Activated CD4-positive, alpha-beta T cell treated with anti-CD3 and anti-CD28 coated beads for 36 hours (primary cell): ENCODE results near the gene ZFYVE28. TPM values are rescaled to one million over a fixed set of nuclear protein-coding genes. Genes with fewer than 3 reads are reported as not detected.
A peak's percentile ranks its signal among the peaks of the same experiment; 100 is the strongest.

ENCODE experiments used
- ATAC-seq: fragments of 200-7000 bp; cut with Tn5 transposase; one replicate; pipeline ENCODE4 v1.10.0; 2021; ENCODE audit warnings: mild to moderate bottlenecking, moderate library complexity
- CTCF ChIA-PET: fragments of 350-600 bp; sonication (Branson Sonifier 250); formaldehyde crosslinking; loops from one replicate; lab custom pipeline; 2021; ENCODE audit warnings: antibody characterized with exemption; lab: Charles Lee
- POLR2A ChIA-PET: fragments of 350-600 bp; sonication (Branson Sonifier 250); formaldehyde crosslinking; loops from one replicate; lab custom pipeline; 2021; ENCODE audit warnings: antibody characterized with exemption, inconsistent platforms; lab: Charles Lee
- DNase-seq: peaks from one replicate; pipeline ENCODE4 v3.0.0-alpha.2; 2020
- H3K27ac Mint-ChIP-seq: one replicate; pipeline ENCODE4 v1.8.0; 2021; ENCODE audit warnings: mixed read lengths
- H3K27me3 Mint-ChIP-seq: one replicate; pipeline ENCODE4 v1.8.0; 2021; ENCODE audit warnings: mixed read lengths
- H3K36me3 Mint-ChIP-seq: one replicate; pipeline ENCODE4 v1.8.0; 2021; ENCODE audit warnings: low read depth, mixed read lengths
- H3K4me1 Mint-ChIP-seq: one replicate; pipeline ENCODE4 v1.8.0; 2021; ENCODE audit warnings: mixed read lengths
- H3K4me3 Mint-ChIP-seq: one replicate; pipeline ENCODE4 v1.8.0; 2021; ENCODE audit warnings: mild to moderate bottlenecking, moderate library complexity, mixed read lengths
- H3K9me3 Mint-ChIP-seq: one replicate; pipeline ENCODE4 v1.8.0; 2021; ENCODE audit warnings: low read depth, mixed read lengths
- intact Hi-C, 2 experiments: fragments of 100-400 bp; cut with DNase I in 1 of 2; cut with micrococcal nuclease in 1 of 2; formaldehyde crosslinking; loops; one replicate each; pipeline versions ENCODE4 v1.14.2 to v1.15.1; 2022 to 2024; cut with DNase I, micrococcal nuclease
- total RNA-seq, 2 experiments: library from RNA; stranded (reverse); gene quantifications; one replicate each; pipeline ENCODE4 v1.2.3, GENCODE V29; 2021

ZFYVE28 gene
- total RNA-seq, 2 experiments from 2014 or later: 8.7 to 9.3 TPM

- Mint-ChIP-seq H3K4me1 (peaks cover 31% of the 10 kb centered on the region), H3K9me3 (no peaks in the 10 kb centered on the region), H3K27me3 (no peaks in the 10 kb centered on the region), H3K4me3 (no peak overlapping the region), H3K27ac (no peak overlapping the region), H3K36me3 (no peaks in the 10 kb centered on the region)
- ATAC-seq (no peak), DNase-seq (peak; percentile 3)
- ChIA-PET CTCF (no interaction called here), POLR2A (no interaction called here)
- intact Hi-C loops: no loop called here
Measured at GRCh38 chr4:2288051-2288541, 130.3 kb downstream of the ZFYVE28 start.

DNA sequence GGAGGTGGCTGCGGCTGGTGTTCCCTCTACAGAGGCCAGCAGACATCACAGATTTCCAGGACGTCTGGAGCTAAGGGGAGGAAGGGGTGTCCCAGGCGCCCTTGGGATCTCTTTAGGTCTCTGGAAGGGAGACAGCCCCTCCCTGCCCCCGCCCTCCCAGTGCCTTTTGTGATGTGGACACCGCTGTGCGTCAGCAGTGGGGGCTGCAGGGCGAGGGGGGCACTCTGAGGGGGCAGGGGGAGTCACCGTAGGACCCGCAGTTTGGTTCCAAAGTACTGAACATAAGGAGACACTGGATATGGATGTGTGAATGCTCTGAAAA is 130.9 kb downstream of the ZFYVE28 start:
- ChIA-PET POLR2A (no interaction called here), CTCF (no interaction called here)
- no peak for DNase-seq
- Mint-ChIP-seq H3K9me3 (no peaks in the 10 kb centered on the region), H3K36me3 (no peaks in the 10 kb centered on the region), H3K27me3 (no peaks in the 10 kb centered on the region), H3K4me1 (peaks cover 34% of the 10 kb centered on the region), H3K27ac (no peak overlapping the region), H3K4me3 (no peak overlapping the region)
- intact Hi-C loops: no loop called here
- no peak for ATAC-seq

- H3K27ac Mint-ChIP-seq: no peak overlapping the region
- POLR2A ChIA-PET: no interaction called here
- ATAC-seq (no peak), DNase-seq (peak; percentile 3)
- H3K36me3 Mint-ChIP-seq: no peaks in the 10 kb centered on the region
- no peaks in the 10 kb centered on the region for H3K9me3 Mint-ChIP-seq
- CTCF ChIA-PET: interaction anchor here (0.7 kb wide), 1 partner anchor 137 kb away, joined by 3 read pairs; no protein-coding TSS in a partner anchor
- no peaks in the 10 kb centered on the region for H3K27me3 Mint-ChIP-seq
- no peak overlapping the region for H3K4me3 Mint-ChIP-seq
- intact Hi-C loops: no loop called here
- H3K4me1 Mint-ChIP-seq: peaks cover 36% of the 10 kb centered on the region
Measured at GRCh38 chr4:2286904-2287593, 131.4 kb downstream of the ZFYVE28 start.

GRCh38 chr4:2285613-2286381 is 132.6 kb downstream of the ZFYVE28 start:
- H3K27me3 Mint-ChIP-seq: no peaks in the 10 kb centered on the region
- DNase-seq (peak; percentile 3), ATAC-seq (no peak)
- ChIA-PET CTCF (no interaction called here), POLR2A (no interaction called here)
- no peak overlapping the region for H3K4me3 Mint-ChIP-seq
- H3K4me1 Mint-ChIP-seq: peaks cover 40% of the 10 kb centered on the region
- intact Hi-C loops: no loop called here
- H3K36me3 Mint-ChIP-seq: no peaks in the 10 kb centered on the region
- no peaks in the 10 kb centered on the region for H3K9me3 Mint-ChIP-seq
- H3K27ac Mint-ChIP-seq: no peak overlapping the region

- Mint-ChIP-seq H3K36me3 (no peaks in the 10 kb centered on the region), H3K4me1 (peaks cover 40% of the 10 kb centered on the region), H3K4me3 (no peak overlapping the region), H3K27ac (no peak overlapping the region), H3K9me3 (no peaks in the 10 kb centered on the region), H3K27me3 (no peaks in the 10 kb centered on the region)
- POLR2A ChIA-PET: no interaction called here
- intact Hi-C loops: loop anchor here in 1 of 2 experiments (5.0 kb wide), 1 partner anchor 127 kb away; no protein-coding TSS in a partner anchor
- no peak for ATAC-seq
- no peak for DNase-seq
- CTCF ChIA-PET: no interaction called here
Measured at GRCh38 chr4:2284934-2285612, 133.4 kb downstream of the ZFYVE28 start.

- Mint-ChIP-seq H3K9me3 (no peaks in the 10 kb centered on the region), H3K4me3 (no peak overlapping the region), H3K27ac (no peak overlapping the region), H3K36me3 (no peaks in the 10 kb centered on the region), H3K27me3 (no peaks in the 10 kb centered on the region), H3K4me1 (peaks cover 35% of the 10 kb centered on the region)
- CTCF ChIA-PET: interaction anchor here (0.5 kb wide), 1 partner anchor 30 kb away, joined by 7 read pairs; no protein-coding TSS in a partner anchor
- ATAC-seq (no peak), DNase-seq (no peak)
- POLR2A ChIA-PET: no interaction called here
- intact Hi-C loops: loop anchor here in 1 of 2 experiments (5.0 kb wide), 1 partner anchor 128 kb away; no protein-coding TSS in a partner anchor
Measured at GRCh38 chr4:2284161-2284933, 134.1 kb downstream of the ZFYVE28 start.

DNA sequence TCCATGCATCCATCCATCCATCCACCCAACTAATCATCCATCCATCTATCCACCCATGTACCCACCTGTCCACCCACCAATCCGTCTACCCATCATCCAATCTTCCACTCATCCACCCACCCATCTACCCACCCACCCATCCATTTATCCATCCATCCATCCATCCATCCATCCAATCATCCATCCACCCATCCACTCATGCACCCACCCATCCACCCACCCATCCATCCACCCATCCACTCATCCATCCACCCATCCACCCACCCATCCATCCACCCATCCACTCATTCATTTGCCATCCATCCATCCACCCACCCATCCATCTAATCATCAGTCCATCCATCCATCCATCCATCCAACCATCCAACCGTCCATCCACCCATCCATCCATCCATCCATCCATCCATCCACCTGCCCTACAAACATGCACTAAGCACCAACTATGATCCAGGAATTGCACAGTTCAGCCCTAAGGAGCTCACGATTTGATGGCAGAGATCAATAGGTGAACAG is 135.2 kb downstream of the ZFYVE28 start:
- no peak for ATAC-seq
- no peaks in the 10 kb centered on the region for H3K36me3 Mint-ChIP-seq
- H3K27me3 Mint-ChIP-seq: no peaks in the 10 kb centered on the region
- no peak overlapping the region for H3K4me3 Mint-ChIP-seq
- no peaks in the 10 kb centered on the region for H3K9me3 Mint-ChIP-seq
- intact Hi-C loops: loop anchor here (2.0 to 5.0 kb wide), 3 partner anchors 40 to 158 kb away; partner anchors contain the start of genes HAUS3 (in 1 of the 2) and POLN (in 1 of the 2)
- H3K27ac Mint-ChIP-seq: no peak overlapping the region
- POLR2A ChIA-PET: no interaction called here
- H3K4me1 Mint-ChIP-seq: peaks cover 34% of the 10 kb centered on the region
- DNase-seq: no peak
- CTCF ChIA-PET: interaction anchor here (0.5 kb wide), 1 partner anchor 29 kb away, joined by 7 read pairs; no protein-coding TSS in a partner anchor

DNA sequence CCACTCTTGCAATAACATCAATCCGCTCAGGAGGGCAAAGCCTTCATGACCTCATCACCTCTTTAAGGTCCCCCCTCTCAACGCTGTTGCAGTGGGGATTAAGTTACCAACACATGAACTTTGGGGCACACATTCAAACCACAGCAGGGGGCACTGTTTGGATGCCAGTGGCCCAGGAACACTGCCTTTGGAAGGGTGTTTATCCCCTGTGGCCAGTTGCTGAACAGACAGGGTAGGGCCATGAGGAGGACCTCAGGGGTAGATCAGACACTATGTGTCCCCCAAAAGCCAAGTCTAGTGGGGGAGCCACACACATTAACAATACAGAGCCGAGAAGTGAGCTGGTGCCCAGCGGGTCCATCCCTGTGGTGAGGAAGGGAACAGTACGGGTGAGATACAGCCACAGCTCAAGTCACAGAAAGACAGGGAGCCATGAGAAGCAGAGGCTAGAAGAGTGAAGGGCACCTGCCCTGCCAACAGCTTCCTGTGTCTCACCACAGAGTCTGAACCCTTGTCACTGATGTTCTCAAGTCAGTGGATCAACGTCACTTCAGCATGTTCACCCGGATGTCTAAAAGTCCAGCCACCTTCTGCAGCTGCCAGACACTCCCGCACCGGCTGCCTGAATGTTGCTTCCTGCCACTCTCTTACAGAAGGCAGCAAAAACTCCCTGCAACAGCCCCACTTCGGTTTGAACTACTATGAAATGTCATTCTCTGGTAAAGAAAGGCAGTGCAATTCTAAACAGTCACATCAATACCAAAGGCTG is 136.7 kb downstream of the ZFYVE28 start:
- Mint-ChIP-seq H3K36me3 (no peaks in the 10 kb centered on the region), H3K9me3 (no peaks in the 10 kb centered on the region), H3K27ac (peak overlapping the region; percentile 82), H3K4me1 (peaks cover 34% of the 10 kb centered on the region), H3K4me3 (no peak overlapping the region), H3K27me3 (no peaks in the 10 kb centered on the region)
- intact Hi-C loops: loop anchor here (1.0 to 5.0 kb wide), 5 partner anchors 19 to 159 kb away; partner anchors contain the start of genes CFAP99 (in 1 of the 2), HAUS3 (in 1 of the 2), MXD4 (in 1 of the 2) and POLN (in 1 of the 2)
- CTCF ChIA-PET: interaction anchor here (0.7 to 1.4 kb wide), 4 partner anchors 9 to 131 kb away, joined by 3 to 4 read pairs (median 4); no protein-coding TSS in a partner anchor
- peak; percentile 96 for ATAC-seq
- POLR2A ChIA-PET: interaction anchor here (0.6 to 1.4 kb wide), 2 partner anchors 9 to 408 kb away, joined by 3 read pairs; no protein-coding TSS in a partner anchor
- peak; percentile 83 for DNase-seq

- no peaks in the 10 kb centered on the region for H3K36me3 Mint-ChIP-seq
- ChIA-PET POLR2A (interaction anchor here (1.4 kb wide), 1 partner anchor 10 kb away, joined by 3 read pairs; no protein-coding TSS in a partner anchor), CTCF (interaction anchor here (1.1 kb wide), 1 partner anchor 19 kb away, joined by 3 read pairs; the partner anchor contains the start of gene MXD4)
- H3K4me3 Mint-ChIP-seq: no peak overlapping the region
- DNase-seq (no peak), ATAC-seq (no peak)
- peaks cover 34% of the 10 kb centered on the region for H3K4me1 Mint-ChIP-seq
- no peaks in the 10 kb centered on the region for H3K9me3 Mint-ChIP-seq
- intact Hi-C loops: loop anchor here (2.0 to 5.0 kb wide), 2 partner anchors 132 to 138 kb away; partner anchors contain the start of genes CFAP99 (in 1 of the 2) and ZFYVE28 (in 1 of the 2)
- no peaks in the 10 kb centered on the region for H3K27me3 Mint-ChIP-seq
- peak overlapping the region; percentile 82 for H3K27ac Mint-ChIP-seq
Measured at GRCh38 chr4:2280531-2281300, 137.7 kb downstream of the ZFYVE28 start.
